GM21390 (cell line): ENCODE data around the gene TMEM132C.

Experiments
- ATAC-seq: cut with Tn5 transposase; IDR thresholded peaks from one replicate; pipeline ENCODE4 v1.9.1; 2021; ENCODE audit not compliant: unreplicated experiment

Gene TMEM132C

GRCh38 chr12:128652136-128652751, 385.3 kb downstream of the TMEM132C start:
- ATAC-seq, result no peak

- ATAC-seq, result no peak
These were observed 387.5 kb downstream of the TMEM132C start for GRCh38 chr12:128654468-128654867.

- ATAC-seq, result no peak
These were observed 390.4 kb downstream of the TMEM132C start for GRCh38 chr12:128657378-128657777.

GRCh38 chr12:128660532-128661225, 393.7 kb downstream of the TMEM132C start:
- ATAC-seq, result no peak

GRCh38 chr12:128661226-128661569, 394.2 kb downstream of the TMEM132C start:
- no peak for ATAC-seq

GRCh38 chr12:128662101-128662500, 395.1 kb downstream of the TMEM132C start:
- no peak for ATAC-seq

- ATAC-seq, result no peak
These were observed 397.5 kb downstream of the TMEM132C start for GRCh38 chr12:128664501-128664900.

- no peak for ATAC-seq
These were observed 400.2 kb downstream of the TMEM132C start for GRCh38 chr12:128667193-128667592.

GRCh38 chr12:128671528-128672042, 404.6 kb downstream of the TMEM132C start:
- ATAC-seq, result no peak

- ATAC-seq, result no peak
These were observed 405.5 kb downstream of the TMEM132C start for GRCh38 chr12:128672428-128672827.

- no peak for ATAC-seq
These were observed 405.9 kb downstream of the TMEM132C start for GRCh38 chr12:128672893-128673292.

GRCh38 chr12:128675576-128675975, 408.6 kb downstream of the TMEM132C start:
- ATAC-seq, result no peak

- no peak for ATAC-seq
These were observed 413.6 kb downstream of the TMEM132C start for GRCh38 chr12:128680555-128680954.

GRCh38 chr12:128682548-128683275, 415.7 kb downstream of the TMEM132C start:
- ATAC-seq, result no peak

GRCh38 chr12:128684352-128684751, 417.4 kb downstream of the TMEM132C start:
- ATAC-seq, result no peak

GRCh38 chr12:128685903-128686475, 419.0 kb downstream of the TMEM132C start:
- ATAC-seq, result no peak

- no peak for ATAC-seq
These were observed 420.9 kb downstream of the TMEM132C start for GRCh38 chr12:128687851-128688250.

- no peak for ATAC-seq
These were observed 423.7 kb downstream of the TMEM132C start for GRCh38 chr12:128690641-128691040.

GRCh38 chr12:128693115-128693514, 426.1 kb downstream of the TMEM132C start:
- ATAC-seq, result no peak

- ATAC-seq, result no peak
These were observed 426.8 kb downstream of the TMEM132C start for GRCh38 chr12:128693771-128694170.

- ATAC-seq, result no peak
These were observed 427.5 kb downstream of the TMEM132C start for GRCh38 chr12:128694445-128694844.

GRCh38 chr12:128695697-128696096, 428.7 kb downstream of the TMEM132C start:
- no peak for ATAC-seq
